SK-N-SH treated with all-trans-retinoic acid at 6 μM for 48 hours (cell line): Measurements from ENCODE around the gene CCDC93.

Experiments
- ARNTL ChIP-seq: fragments of 450-650 bp; formaldehyde crosslinking; IDR thresholded peaks from 2 replicates; pipeline ENCODE4 v1.5.0; 2020; ENCODE audit warnings: low read depth, mild to moderate bottlenecking, moderate library complexity, borderline replicate concordance
- BACH2 ChIP-seq: fragments of 250-450 bp; sonication (Bioruptor Pico); IDR thresholded peaks from 2 replicates; pipeline ENCODE4 v1.9.0; 2021; ENCODE audit warnings: mild to moderate bottlenecking, borderline replicate concordance
- GLIS3 ChIP-seq: fragments of 250-450 bp; sonication (Bioruptor Pico); IDR thresholded peaks from 2 replicates; pipeline ENCODE4 v1.5.0; 2020; ENCODE audit warnings: mild to moderate bottlenecking, moderate library complexity
- ISL1 ChIP-seq: fragments of 250-450 bp; sonication (Bioruptor Pico); IDR thresholded peaks from 2 replicates; pipeline ENCODE4 v2.1.2; 2022; ENCODE audit warnings: mild to moderate bottlenecking, moderate library complexity
- PPARA ChIP-seq: fragments of 250-450 bp; sonication (Bioruptor Pico); IDR thresholded peaks from 2 replicates; pipeline ENCODE4 v1.5.0; 2020; ENCODE audit warnings: mild to moderate bottlenecking, borderline replicate concordance
- RARB ChIP-seq: fragments of 250-450 bp; sonication (Bioruptor Pico); IDR thresholded peaks from 2 replicates; pipeline ENCODE4 v1.8.0; 2021; ENCODE audit warnings: mild to moderate bottlenecking, moderate library complexity
- TCF4 ChIP-seq: fragments of 250-450 bp; sonication (Bioruptor Pico); IDR thresholded peaks from 2 replicates; pipeline ENCODE4 v1.8.0; 2021; ENCODE audit warnings: mild to moderate bottlenecking, moderate library complexity, borderline replicate concordance
- ZC3H10 ChIP-seq: fragments of 250-450 bp; sonication (Bioruptor Pico); IDR thresholded peaks from 2 replicates; pipeline ENCODE4 v1.5.1; 2021; ENCODE audit warnings: mild to moderate bottlenecking, moderate library complexity
- ZFP3 ChIP-seq: fragments of 250-450 bp; sonication (Bioruptor Pico); IDR thresholded peaks from 2 replicates; pipeline ENCODE4 v1.5.0; 2020; ENCODE audit warnings: mild to moderate bottlenecking, moderate library complexity
- ZNF8 ChIP-seq: fragments of 450-650 bp; formaldehyde crosslinking; IDR thresholded peaks from 2 replicates; pipeline ENCODE4 v1.5.0; 2020; ENCODE audit warnings: mild to moderate bottlenecking, moderate library complexity
- TF ChIP-seq, protein P1 (sequence below): fragments of 250-450 bp; sonication (Bioruptor Pico); IDR thresholded peaks from 2 replicates; pipeline ENCODE4 v1.5.1; 2021; ENCODE audit warnings: mild to moderate bottlenecking, moderate library complexity
- TF ChIP-seq, protein P2 (sequence below): fragments of 250-450 bp; sonication (Bioruptor Pico); IDR thresholded peaks from 2 replicates; pipeline ENCODE4 v1.5.0; 2020; ENCODE audit warnings: mild to moderate bottlenecking, moderate library complexity
- TF ChIP-seq, protein P3 (sequence below): fragments of 250-450 bp; sonication (Bioruptor Pico); IDR thresholded peaks from 2 replicates; pipeline ENCODE4 v1.8.0; 2020; ENCODE audit warnings: mild to moderate bottlenecking, moderate library complexity, borderline replicate concordance
- TF ChIP-seq, protein P4 (sequence below): fragments of 250-450 bp; sonication (Bioruptor Pico); IDR thresholded peaks from 2 replicates; pipeline ENCODE4 v1.5.1; 2020; ENCODE audit warnings: low read depth, mild to moderate bottlenecking, moderate library complexity

DNA sequence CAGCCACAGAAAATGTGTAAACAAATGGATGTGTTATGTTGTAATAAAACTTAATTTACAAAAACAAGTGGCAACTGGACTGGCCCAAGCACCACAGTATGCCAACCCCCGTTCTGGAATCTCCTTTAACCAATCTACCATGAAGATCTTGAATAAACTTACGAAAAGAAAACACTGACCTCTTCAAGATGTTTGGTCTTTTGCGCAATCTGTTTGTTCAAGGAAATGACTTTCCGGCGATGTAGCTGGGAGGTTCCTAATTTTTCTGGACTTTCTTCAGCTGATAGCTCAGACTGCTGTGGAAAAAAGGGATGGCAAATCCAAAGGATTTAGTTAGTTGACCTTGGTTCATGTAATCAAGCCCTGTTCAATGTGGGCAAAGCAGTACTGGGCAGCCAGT lies 55.7 kb downstream of the CCDC93 start:
- TF ChIP-seq BACH2: no peak
- TF ChIP-seq, protein P1, sequence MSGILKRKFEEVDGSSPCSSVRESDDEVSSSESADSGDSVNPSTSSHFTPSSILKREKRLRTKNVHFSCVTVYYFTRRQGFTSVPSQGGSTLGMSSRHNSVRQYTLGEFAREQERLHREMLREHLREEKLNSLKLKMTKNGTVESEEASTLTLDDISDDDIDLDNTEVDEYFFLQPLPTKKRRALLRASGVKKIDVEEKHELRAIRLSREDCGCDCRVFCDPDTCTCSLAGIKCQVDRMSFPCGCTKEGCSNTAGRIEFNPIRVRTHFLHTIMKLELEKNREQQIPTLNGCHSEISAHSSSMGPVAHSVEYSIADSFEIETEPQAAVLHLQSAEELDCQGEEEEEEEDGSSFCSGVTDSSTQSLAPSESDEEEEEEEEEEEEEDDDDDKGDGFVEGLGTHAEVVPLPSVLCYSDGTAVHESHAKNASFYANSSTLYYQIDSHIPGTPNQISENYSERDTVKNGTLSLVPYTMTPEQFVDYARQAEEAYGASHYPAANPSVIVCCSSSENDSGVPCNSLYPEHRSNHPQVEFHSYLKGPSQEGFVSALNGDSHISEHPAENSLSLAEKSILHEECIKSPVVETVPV (CRISPR knock-in tag): no peak
- TF ChIP-seq ARNTL: no peak
- no peak for TF ChIP-seq GLIS3
- no peak for TF ChIP-seq PPARA (CRISPR knock-in tag)
- no peak for TF ChIP-seq ZNF8
- TF ChIP-seq ZFP3: no peak
- TF ChIP-seq, protein P2, sequence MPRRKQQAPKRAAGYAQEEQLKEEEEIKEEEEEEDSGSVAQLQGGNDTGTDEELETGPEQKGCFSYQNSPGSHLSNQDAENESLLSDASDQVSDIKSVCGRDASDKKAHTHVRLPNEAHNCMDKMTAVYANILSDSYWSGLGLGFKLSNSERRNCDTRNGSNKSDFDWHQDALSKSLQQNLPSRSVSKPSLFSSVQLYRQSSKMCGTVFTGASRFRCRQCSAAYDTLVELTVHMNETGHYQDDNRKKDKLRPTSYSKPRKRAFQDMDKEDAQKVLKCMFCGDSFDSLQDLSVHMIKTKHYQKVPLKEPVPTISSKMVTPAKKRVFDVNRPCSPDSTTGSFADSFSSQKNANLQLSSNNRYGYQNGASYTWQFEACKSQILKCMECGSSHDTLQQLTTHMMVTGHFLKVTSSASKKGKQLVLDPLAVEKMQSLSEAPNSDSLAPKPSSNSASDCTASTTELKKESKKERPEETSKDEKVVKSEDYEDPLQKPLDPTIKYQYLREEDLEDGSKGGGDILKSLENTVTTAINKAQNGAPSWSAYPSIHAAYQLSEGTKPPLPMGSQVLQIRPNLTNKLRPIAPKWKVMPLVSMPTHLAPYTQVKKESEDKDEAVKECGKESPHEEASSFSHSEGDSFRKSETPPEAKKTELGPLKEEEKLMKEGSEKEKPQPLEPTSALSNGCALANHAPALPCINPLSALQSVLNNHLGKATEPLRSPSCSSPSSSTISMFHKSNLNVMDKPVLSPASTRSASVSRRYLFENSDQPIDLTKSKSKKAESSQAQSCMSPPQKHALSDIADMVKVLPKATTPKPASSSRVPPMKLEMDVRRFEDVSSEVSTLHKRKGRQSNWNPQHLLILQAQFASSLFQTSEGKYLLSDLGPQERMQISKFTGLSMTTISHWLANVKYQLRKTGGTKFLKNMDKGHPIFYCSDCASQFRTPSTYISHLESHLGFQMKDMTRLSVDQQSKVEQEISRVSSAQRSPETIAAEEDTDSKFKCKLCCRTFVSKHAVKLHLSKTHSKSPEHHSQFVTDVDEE (CRISPR knock-in tag): no peak
- no peak for TF ChIP-seq ZC3H10 (CRISPR knock-in tag)
- TF ChIP-seq ISL1 (CRISPR knock-in tag): no peak
- TF ChIP-seq, protein P3, sequence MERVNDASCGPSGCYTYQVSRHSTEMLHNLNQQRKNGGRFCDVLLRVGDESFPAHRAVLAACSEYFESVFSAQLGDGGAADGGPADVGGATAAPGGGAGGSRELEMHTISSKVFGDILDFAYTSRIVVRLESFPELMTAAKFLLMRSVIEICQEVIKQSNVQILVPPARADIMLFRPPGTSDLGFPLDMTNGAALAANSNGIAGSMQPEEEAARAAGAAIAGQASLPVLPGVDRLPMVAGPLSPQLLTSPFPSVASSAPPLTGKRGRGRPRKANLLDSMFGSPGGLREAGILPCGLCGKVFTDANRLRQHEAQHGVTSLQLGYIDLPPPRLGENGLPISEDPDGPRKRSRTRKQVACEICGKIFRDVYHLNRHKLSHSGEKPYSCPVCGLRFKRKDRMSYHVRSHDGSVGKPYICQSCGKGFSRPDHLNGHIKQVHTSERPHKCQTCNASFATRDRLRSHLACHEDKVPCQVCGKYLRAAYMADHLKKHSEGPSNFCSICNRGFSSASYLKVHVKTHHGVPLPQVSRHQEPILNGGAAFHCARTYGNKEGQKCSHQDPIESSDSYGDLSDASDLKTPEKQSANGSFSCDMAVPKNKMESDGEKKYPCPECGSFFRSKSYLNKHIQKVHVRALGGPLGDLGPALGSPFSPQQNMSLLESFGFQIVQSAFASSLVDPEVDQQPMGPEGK (CRISPR knock-in tag): no peak
- no peak for TF ChIP-seq RARB
- TF ChIP-seq TCF4 (CRISPR knock-in tag): no peak
- TF ChIP-seq, protein P4, sequence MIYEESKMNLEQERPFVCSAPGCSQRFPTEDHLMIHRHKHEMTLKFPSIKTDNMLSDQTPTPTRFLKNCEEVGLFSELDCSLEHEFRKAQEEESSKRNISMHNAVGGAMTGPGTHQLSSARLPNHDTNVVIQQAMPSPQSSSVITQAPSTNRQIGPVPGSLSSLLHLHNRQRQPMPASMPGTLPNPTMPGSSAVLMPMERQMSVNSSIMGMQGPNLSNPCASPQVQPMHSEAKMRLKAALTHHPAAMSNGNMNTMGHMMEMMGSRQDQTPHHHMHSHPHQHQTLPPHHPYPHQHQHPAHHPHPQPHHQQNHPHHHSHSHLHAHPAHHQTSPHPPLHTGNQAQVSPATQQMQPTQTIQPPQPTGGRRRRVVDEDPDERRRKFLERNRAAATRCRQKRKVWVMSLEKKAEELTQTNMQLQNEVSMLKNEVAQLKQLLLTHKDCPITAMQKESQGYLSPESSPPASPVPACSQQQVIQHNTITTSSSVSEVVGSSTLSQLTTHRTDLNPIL: no peak
